ENCODE results near the gene TM4SF1.

The TM4SF1 gene

GRCh38 chr3:149325581-149325980, 51.9 kb downstream of the TM4SF1 start:
- no peak overlapping the region for H3K27ac ChIP-seq (ENCODE audit: low read depth, low read length)
- no peak overlapping the region for H3K9ac ChIP-seq (ENCODE audit: low read length)
- no peaks in the 10 kb centered on the region for H3K4me1 ChIP-seq (ENCODE audit: control insufficient read depth, insufficient read depth, low read length)
- H3K36me3 ChIP-seq (ENCODE audit: control insufficient read depth, insufficient read depth, low read length): no peaks in the 10 kb centered on the region
- no peak overlapping the region for H3K4me3 ChIP-seq (ENCODE audit: low read length)
- H3K27me3 ChIP-seq (ENCODE audit: control insufficient read depth, insufficient read depth, low read length): no peaks in the 10 kb centered on the region

- Histone ChIP-seq H3K4me1 (ENCODE audit: control insufficient read depth, insufficient read depth, low read length) (no peaks in the 10 kb centered on the region), H3K4me3 (ENCODE audit: low read length) (no peak overlapping the region)
These were observed 53.1 kb downstream of the TM4SF1 start for GRCh38 chr3:149324332-149324731.

GRCh38 chr3:149321640-149322039, 55.8 kb downstream of the TM4SF1 start:
- Histone ChIP-seq H3K9ac (ENCODE audit: low read length) (no peak overlapping the region), H3K4me3 (ENCODE audit: low read length) (no peak overlapping the region), H3K4me1 (ENCODE audit: control insufficient read depth, insufficient read depth, low read length) (no peaks in the 10 kb centered on the region), H3K27ac (ENCODE audit: low read depth, low read length) (no peak overlapping the region), H3K36me3 (ENCODE audit: control insufficient read depth, insufficient read depth, low read length) (no peaks in the 10 kb centered on the region), H3K27me3 (ENCODE audit: control insufficient read depth, insufficient read depth, low read length) (no peaks in the 10 kb centered on the region)

More at GRCh38 chr3:149324332-149324731, 53.1 kb downstream of the TM4SF1 start:
- no peak overlapping the region for H3K9ac ChIP-seq (ENCODE audit: low read length)
- no peaks in the 10 kb centered on the region for H3K36me3 ChIP-seq (ENCODE audit: control insufficient read depth, insufficient read depth, low read length)
- H3K27ac ChIP-seq (ENCODE audit: low read depth, low read length): no peak overlapping the region
- H3K27me3 ChIP-seq (ENCODE audit: control insufficient read depth, insufficient read depth, low read length): no peaks in the 10 kb centered on the region

- no peak overlapping the region for H3K9ac ChIP-seq (ENCODE audit: low read length)
- H3K4me3 ChIP-seq (ENCODE audit: low read length): no peak overlapping the region
- H3K27me3 ChIP-seq (ENCODE audit: control insufficient read depth, insufficient read depth, low read length): no peaks in the 10 kb centered on the region
- no peaks in the 10 kb centered on the region for H3K4me1 ChIP-seq (ENCODE audit: control insufficient read depth, insufficient read depth, low read length)
- H3K27ac ChIP-seq (ENCODE audit: low read depth, low read length): no peak overlapping the region
- no peaks in the 10 kb centered on the region for H3K36me3 ChIP-seq (ENCODE audit: control insufficient read depth, insufficient read depth, low read length)
These were observed 56.3 kb downstream of the TM4SF1 start for GRCh38 chr3:149321136-149321535.

- Histone ChIP-seq H3K4me3 (ENCODE audit: low read length) (no peak overlapping the region), H3K36me3 (ENCODE audit: control insufficient read depth, insufficient read depth, low read length) (no peaks in the 10 kb centered on the region), H3K27me3 (ENCODE audit: control insufficient read depth, insufficient read depth, low read length) (no peaks in the 10 kb centered on the region), H3K4me1 (ENCODE audit: control insufficient read depth, insufficient read depth, low read length) (no peaks in the 10 kb centered on the region), H3K27ac (ENCODE audit: low read depth, low read length) (no peak overlapping the region), H3K9ac (ENCODE audit: low read length) (no peak overlapping the region)
These were observed 57.7 kb downstream of the TM4SF1 start for GRCh38 chr3:149319750-149320149.
